Measurements from ENCODE around the gene DCLRE1B.

- TF ChIP-seq CTCF (IDR thresholded peaks at IDR 0.05) = no peak
- no peak for TF ChIP-seq ZFX (IDR thresholded peaks at IDR 0.05; ENCODE audit: borderline replicate concordance)
These were observed 7.6 kb downstream of the DCLRE1B start for GRCh38 chr1:113912594-113913311.

Measured in 22Rv1 (cell line).